GM18909 (cell line): ENCODE data around the gene DMRTC2.

Source experiments
- ATAC-seq: cut with Tn5 transposase; IDR thresholded peaks from one replicate; pipeline ENCODE4 v1.9.1; 2021; ENCODE audit warnings: mild to moderate bottlenecking; ENCODE audit not compliant: unreplicated experiment, poor library complexity

The DMRTC2 gene

DNA sequence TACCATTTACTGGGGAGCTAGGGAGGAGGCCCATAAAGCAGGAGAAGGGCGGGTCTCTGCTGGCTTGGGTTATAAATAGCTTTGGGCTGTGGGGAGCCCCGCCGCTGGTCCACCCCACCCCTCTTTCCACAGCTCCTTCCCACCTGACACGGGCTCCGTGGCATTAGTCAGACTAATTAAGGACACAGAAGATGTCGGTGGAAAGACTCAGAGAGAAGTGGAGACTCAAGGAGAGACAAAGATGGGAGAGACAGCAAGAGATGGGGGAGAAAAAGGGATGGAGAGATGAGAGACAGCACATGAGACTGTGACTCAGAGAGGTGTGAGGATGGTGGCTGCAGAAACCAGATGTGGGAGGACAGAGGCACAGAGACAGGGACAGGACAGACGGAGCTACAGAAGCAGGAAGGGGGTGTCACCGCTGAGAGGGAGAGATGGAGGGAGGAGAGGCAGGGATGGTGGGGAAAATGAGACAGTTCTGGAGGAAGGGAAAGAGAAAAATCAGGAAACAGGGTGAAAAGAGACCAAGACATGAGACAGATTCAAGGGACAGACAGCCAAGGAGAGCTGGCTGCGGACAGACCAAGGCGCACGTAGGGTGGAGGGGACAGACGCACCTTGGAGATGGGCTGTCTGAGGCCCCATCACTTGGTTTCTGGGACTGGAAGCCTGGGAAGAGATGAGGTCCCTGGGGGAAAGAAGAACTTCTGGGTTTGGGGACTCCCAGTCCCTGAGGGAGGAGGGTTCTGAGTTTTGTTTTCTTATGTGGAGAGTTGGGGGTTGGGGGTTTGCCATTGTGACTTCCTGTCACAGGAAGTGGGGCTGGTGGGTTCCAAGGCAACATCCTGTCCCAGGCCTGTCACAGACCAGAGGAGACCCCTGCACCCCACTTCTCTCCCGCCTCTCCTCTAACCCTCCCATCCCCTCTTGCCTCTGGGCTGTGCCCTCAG lies 42.2 kb downstream of the DMRTC2 start:
- ATAC-seq: no peak

DNA sequence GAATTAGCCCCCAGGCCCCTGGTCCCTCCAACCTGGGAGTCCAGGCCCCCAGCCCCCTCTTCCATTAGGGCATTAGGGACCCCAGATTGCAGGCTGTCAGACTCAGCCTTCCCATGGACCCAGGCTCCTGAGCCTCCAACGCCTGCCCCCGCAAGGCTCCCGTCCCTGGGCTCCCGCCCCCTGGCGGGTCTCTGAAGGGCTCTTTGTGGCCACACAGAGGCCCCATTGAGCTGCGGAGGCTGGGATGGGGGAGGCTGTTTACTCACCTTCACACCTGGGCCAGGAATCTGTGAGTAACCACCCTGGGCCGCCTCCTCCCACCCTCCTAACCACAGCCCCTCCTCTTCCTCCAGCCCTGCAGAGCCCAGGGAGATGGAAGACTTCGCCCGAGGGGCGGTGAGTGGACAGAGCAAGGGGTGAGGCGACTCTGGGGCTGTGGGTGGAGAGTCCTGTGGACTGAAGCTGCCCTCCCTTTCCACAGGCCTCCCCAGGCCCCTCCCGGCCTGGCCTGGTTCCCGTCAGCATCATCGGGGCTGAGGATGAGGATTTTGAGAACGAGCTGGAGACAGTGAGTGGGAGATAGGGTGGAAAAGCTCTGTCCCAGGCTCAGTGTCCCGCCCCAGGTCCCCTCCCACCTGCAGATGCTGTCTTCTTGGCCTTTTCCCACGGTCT lies 43.0 kb downstream of the DMRTC2 start:
- ATAC-seq: no peak

DNA sequence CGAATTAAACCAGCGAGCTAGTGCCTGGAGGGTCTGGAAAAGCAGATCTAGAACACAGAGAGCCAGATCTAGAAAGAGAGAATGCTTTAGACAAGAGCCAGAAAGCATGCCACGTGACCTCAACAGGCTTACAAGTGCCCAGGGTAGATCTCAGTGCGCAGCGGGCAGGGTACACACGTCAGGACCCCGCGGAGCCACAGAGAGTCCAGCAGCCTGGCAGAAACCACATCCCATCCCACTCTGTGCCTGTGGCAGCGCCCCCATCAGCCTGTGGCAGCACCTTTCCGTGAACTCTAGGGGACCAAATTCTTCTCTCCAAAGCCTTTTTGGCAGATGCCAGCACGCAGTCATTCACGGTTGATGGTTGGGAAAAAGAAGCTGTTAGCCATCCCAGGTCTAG lies 44.1 kb downstream of the DMRTC2 start:
- ATAC-seq: no peak

DNA sequence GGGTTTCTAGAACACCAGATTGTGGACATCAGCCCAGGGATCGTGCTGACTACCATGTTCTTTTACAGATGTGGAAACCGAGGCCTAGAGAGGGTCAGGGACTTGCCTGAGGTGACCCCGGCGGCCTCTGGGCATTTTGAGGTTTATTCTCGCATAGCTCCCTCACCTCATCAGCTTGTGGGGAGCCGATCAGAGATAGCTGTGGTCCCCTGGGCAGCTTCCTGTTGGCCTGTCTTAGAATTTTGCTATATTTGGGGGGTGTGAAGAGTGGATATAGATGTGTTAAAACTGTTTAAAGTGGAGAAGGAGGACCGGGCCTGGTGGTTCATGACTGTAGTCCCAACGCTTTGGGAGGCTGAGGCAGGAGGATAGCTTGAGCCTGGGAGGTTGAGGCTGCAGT lies 45.1 kb downstream of the DMRTC2 start:
- no peak for ATAC-seq

DNA sequence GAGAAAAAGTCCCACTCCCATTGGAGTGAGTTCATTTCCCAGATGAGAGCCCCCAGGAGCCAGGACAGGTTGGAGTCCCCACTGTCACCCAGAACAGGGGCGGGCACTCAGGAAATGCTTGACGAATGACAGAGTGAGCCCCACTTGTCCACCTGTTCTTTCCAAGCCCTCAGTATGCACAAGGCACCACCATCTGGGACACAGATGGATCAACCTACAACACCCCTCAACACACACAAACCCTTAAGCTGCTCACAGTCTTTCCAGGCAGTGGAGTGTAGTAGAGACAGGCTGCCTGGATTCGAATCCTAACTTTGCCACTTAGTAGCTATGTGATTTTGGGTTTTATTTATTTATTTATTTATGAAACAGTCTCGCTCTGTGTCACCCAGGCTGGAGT lies 46.1 kb downstream of the DMRTC2 start:
- ATAC-seq: no peak

DNA sequence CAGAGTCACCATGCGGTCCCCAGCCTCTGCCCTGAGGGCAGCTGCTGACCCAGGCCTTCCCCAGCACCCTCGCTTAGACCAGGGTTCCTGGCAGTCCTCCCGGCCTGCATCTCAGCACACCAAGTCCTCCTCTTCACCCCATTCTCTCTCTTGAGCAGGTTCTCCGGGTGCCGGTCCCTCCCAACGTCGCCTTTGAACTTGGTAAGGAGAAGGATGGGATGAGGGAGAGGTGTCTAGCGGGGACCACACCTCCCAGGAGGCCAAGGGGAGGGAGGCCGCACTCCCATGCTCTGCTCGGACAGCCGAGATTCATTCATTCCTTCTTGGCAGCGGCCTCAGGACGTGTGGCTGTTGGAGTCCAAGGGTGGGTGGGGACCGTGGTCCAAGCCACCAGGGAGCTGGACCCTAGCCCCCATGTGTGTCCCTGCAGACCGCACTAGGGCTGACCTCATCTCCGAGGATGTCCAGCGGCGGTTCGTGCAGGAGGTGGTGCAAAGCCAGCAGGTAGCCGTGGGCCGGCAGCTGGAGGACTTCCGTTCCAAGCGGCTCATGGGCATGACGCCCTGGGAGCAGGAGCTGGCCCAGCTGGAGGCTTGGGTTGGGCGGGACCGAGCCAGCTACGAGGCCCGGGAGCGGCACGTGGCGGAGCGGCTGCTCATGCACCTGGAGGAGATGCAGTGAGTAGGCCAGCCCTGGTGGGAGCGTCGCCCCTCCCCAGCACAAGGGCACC lies 47.5 kb downstream of the DMRTC2 start:
- no peak for ATAC-seq

DNA sequence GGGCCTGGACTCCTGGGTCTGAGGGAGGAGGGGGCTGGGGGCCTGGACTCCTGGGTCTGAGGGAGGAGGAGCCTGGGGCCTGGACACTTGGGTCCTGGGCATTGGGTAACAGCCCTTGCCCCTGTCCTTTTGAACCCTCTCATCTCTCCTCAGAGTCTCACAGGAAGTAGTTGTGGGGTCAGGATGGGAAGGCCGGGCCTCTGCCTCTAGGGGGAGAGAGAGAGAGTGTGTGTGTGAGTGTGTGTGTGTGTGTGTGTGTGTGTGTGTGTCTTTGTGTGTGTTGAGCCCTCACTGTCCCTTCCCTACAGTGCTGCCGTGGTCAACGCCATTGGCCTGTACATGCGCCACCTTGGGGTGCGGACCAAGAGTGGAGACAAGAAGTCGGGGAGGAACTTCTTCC lies 49.1 kb downstream of the DMRTC2 start:
- no peak for ATAC-seq

DNA sequence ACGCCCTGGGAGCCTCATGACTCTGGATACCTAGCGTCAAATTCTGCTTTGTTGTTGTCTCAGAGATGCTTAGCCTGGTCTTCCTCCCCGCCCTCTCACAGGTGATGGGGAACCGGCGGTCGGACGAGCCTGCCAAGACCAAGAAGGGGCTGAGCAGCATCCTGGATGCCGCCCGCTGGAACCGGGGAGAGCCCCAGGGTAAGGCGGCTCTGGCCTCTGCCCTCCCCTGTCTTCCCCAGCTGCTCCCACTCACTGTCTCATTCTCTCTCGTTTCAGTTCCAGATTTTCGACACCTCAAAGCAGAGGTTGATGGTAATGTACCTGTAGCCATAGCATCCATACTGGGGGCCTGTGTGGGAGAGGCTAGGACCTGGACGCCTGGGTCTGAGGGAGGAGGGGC lies 49.5 kb downstream of the DMRTC2 start:
- ATAC-seq: no peak

DNA sequence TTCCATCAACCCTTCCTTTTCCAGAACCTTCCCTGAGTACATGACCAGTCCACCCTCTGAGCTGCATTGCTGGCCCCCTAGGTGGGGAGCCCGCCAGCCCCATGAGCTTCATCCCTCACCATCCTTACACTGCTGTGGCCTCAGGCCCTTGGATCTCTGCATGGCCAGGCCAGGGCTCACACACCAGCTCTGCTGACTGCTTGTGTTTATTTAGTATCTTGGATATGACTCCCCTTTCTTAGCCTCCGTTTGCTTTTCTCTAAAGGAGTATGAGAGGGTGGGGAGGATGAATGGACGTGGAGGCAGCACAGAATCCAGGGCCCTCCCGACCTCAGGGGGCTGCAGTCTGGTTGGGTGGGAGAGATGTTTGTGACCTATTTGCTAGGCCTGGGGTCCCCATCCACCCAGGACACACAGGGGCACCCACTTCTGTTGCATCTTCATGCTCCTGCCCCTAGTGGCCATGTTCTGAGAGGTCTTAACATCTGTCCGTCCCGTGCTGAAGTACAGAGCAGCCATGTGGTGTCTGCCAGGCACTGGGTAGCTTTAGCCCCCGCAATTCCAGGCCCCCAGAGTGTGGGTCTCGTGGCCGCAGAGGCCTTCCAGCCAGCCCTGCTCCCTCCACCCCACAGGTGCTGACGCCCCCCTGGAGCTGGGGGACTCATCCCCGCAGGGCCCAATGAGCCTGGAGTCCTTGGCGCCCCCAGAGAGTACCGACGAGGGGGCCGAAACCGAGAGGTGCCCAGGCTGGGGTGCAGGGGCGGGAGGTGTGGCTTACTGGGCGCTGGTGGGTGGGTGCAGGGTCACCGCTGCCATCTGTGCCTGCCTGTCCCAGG lies 51.1 kb downstream of the DMRTC2 start:
- no peak for ATAC-seq

DNA sequence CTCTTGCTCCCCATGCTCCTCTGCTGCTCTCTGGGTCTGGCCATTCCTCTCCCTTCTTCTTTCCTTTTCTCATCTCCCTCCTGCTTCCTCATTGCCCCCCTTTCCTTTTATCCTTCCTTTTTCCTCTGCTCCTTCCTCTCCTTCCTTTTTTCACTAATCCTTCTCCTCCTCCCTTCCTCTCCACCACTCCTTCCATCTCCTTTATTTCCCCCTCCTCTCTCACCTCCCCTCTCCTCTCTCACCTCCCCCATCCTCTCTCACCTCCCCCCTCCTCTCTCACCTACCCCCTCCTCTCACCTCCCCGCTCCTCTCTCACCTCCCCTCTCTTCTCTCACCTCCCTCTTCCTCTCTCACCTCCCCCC lies 51.7 kb downstream of the DMRTC2 start:
- no peak for ATAC-seq

DNA sequence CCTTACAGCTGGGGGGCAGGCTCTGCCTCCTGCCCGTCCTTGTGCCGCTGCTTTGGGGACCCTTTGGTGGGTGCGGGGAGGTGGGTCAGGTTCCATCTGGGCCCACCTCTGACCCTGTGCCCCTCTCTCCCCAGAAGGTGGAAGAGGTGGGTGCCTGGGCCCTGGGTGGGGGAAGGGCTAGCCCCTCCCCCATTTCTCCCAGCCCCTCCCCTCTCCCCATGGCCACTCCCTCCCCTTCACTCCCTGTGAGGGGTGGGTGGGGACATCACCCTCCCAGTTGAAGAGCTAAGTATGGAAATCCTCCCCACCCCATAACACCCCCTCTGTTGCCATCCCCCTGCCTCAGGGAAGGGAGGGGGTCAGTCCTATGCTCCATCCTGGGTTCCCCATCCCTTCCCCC lies 52.3 kb downstream of the DMRTC2 start:
- ATAC-seq: no peak

DNA sequence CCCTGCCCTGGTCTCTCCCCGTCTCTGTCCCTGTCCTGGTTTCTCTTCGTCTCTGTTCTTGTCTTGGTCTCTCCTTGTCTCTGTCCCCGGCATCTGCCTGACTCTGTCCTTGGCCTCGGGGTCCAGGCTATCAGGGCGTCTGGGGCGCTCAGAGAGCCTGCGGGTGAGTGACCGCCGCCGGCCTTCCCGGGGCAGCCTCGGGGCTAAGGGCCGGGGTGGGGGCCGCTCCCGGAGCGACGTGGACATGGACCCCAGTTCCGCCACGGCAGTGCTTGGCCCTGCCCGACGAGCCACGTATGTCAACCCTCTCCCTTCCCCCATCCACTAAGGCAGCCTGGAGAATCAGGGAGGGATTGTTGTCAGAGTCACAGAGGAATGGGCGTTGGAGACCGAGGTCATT lies 53.0 kb downstream of the DMRTC2 start:
- no peak for ATAC-seq

DNA sequence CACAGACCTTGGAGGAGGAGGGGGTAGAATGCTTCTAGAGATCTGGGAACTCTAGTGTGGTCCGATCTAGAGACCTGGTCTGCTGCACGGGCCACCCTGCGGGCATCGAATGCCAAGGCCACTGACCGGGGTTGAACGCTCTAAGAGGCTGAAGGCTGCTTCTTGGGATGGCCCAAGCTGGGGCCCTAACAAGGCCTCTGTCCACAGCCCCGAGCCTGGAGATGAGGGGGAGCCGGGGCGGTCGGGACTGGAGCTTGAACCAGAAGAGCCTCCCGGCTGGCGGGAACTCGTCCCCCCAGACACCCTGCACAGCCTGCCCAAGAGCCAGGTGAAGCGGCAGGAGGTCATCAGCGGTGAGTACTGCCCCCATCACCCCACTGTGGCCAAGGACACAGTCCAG lies 53.4 kb downstream of the DMRTC2 start:
- no peak for ATAC-seq
